DOHH2 (cell line): Measurements from ENCODE around the gene ATP4A.

Experiments used
- EZH2phosphoT487 ChIP-seq: fragments of 200-600 bp; sonication (generic); IDR thresholded peaks from 2 replicates; pipeline ENCODE4 v1.6.1; 2017; ENCODE audit warnings: borderline replicate concordance, mild to moderate bottlenecking, antibody characterized with exemption, low read length, moderate library complexity, mixed read lengths
- TF ChIP-seq, protein P1 (sequence below): fragments of 200-600 bp; sonication (generic); IDR thresholded peaks from one replicate; pipeline ENCODE4 v1.5.1; 2014; ENCODE audit warnings: antibody characterized with exemption, mild to moderate bottlenecking, low read depth, low read length; ENCODE audit not compliant: poor library complexity, severe bottlenecking

DNA sequence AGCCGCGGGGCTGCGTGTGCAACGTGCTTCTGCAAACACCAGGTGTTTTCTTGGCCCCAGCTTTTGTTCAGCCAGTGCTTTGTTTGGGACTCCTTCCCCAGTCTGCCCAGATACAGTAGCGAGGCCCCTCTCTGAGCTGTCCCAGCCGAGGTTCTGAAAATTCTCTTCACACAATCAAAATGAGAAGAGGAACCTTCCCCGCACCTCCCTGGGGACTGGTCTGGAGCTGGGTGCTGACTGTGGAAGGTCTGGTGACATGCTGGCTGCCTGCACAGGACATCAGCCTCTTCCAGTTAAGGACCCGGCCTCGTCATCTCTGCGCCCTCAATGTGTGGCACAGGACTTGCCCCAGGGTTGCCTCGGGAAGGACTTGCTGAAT lies 4.2 kb downstream of the ATP4A start:
- TF ChIP-seq, protein P1, sequence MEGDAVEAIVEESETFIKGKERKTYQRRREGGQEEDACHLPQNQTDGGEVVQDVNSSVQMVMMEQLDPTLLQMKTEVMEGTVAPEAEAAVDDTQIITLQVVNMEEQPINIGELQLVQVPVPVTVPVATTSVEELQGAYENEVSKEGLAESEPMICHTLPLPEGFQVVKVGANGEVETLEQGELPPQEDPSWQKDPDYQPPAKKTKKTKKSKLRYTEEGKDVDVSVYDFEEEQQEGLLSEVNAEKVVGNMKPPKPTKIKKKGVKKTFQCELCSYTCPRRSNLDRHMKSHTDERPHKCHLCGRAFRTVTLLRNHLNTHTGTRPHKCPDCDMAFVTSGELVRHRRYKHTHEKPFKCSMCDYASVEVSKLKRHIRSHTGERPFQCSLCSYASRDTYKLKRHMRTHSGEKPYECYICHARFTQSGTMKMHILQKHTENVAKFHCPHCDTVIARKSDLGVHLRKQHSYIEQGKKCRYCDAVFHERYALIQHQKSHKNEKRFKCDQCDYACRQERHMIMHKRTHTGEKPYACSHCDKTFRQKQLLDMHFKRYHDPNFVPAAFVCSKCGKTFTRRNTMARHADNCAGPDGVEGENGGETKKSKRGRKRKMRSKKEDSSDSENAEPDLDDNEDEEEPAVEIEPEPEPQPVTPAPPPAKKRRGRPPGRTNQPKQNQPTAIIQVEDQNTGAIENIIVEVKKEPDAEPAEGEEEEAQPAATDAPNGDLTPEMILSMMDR = no peak
- TF ChIP-seq EZH2phosphoT487 = no peak
